ENCODE data around the gene HIVEP3.

DNA sequence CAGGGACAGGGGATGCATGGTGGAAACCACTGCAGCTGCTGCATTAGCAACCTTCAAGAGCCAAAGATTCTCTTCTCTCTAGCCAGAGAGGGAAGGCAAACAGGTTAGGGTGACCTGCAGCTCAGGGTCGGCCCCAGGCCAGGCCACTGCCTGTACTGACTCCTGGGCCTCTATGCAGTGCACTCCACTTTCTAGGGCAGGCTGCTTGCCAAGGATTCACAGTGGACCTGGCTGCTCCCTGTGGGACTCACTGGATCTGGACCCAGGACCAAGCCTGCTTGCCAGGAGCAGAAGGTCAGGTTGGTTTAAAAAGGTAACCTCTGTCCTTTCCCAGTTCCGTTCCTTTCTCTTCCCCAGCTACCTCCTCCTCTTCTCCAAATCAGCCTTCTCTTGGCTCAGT, 52.4 kb downstream of the HIVEP3 start:
- no peak for TF ChIP-seq CEBPB (IDR thresholded peaks at IDR 0.05)
- no peak for TF ChIP-seq CREB1 (IDR thresholded peaks at IDR 0.05; ENCODE audit: low read depth)
- no peak for TF ChIP-seq TCF12 (IDR thresholded peaks at IDR 0.05; ENCODE audit: low read depth)
- TF ChIP-seq EP300 (IDR thresholded peaks at IDR 0.05; ENCODE audit: borderline replicate concordance), result no peak
- no peak for TF ChIP-seq TEAD4 (IDR thresholded peaks at IDR 0.05)
- TF ChIP-seq TAF1 (IDR thresholded peaks at IDR 0.05; ENCODE audit: low read depth), result no peak
- TF ChIP-seq USF1 (IDR thresholded peaks at IDR 0.05), result no peak
- no peak for TF ChIP-seq RAD21 (IDR thresholded peaks at IDR 0.05; ENCODE audit: low read depth)
